Testis (tissue), 2 donors: ENCODE measurements around the gene DGKB.

Experiments
- CTCF ChIP-seq, 3 experiments: fragments of 450-650 bp in 2 of 3; fragments of 200-600 bp in 1 of 3; sonication (generic) in 1 of 3; IDR thresholded peaks; one replicate each; pipeline ENCODE4 v1.5.1; 2016 to 2019; ENCODE audit warnings: antibody characterized with exemption in 3 of 3, mild to moderate bottlenecking in 2 of 3, moderate library complexity in 1 of 3
- POLR2A ChIP-seq: fragments of 450-650 bp; IDR thresholded peaks from one replicate; pipeline ENCODE4 v1.6.1; 2017; ENCODE audit warnings: antibody characterized with exemption, mild to moderate bottlenecking, moderate library complexity

GRCh38 chr7:14950013-14950412 lies 47.5 kb upstream of the DGKB start:
- TF ChIP-seq CTCF (IDR thresholded peaks at IDR 0.05), result no peak
- TF ChIP-seq POLR2A, result no peak
